Nephron (organoid): ENCODE measurements around the gene AFTPH.

Experiments used
- H3K27ac Mint-ChIP-seq, 3 experiments: 2 replicates each; pipeline ENCODE4 v1.8.0; 2020; ENCODE audit warnings: mixed read lengths in 3 of 3, mild to moderate bottlenecking in 2 of 3, moderate library complexity in 1 of 3
- H3K27me3 Mint-ChIP-seq: 2 replicates; pipeline ENCODE4 v1.8.0; 2021; ENCODE audit warnings: low read depth, mild to moderate bottlenecking, moderate library complexity, mixed read lengths
- H3K36me3 Mint-ChIP-seq: 2 replicates; pipeline ENCODE4 v1.8.0; 2020; ENCODE audit warnings: low read depth, mixed read lengths
- H3K4me1 Mint-ChIP-seq: 2 replicates; pipeline ENCODE4 v1.8.0; 2020; ENCODE audit warnings: mixed read lengths
- H3K4me3 Mint-ChIP-seq, 3 experiments: 2 replicates each; pipeline ENCODE4 v1.8.0; 2020; ENCODE audit warnings: mild to moderate bottlenecking in 3 of 3, mixed read lengths in 3 of 3, moderate library complexity in 2 of 3
- H3K9me3 Mint-ChIP-seq: 2 replicates; pipeline ENCODE4 v1.8.0; 2020; ENCODE audit warnings: mixed read lengths
- CTCF ChIP-seq, 3 experiments: fragments of 200-600 bp; sonication (generic); IDR thresholded peaks; one replicate each; pipeline ENCODE4 v1.5.0; 2021; ENCODE audit warnings: antibody characterized with exemption in 3 of 3; ENCODE audit not compliant: unreplicated experiment in 3 of 3

Gene AFTPH

GRCh38 chr2:64502860-64503259 lies 21.3 kb upstream of the AFTPH start:
- H3K9me3 Mint-ChIP-seq = no peaks in the 10 kb centered on the region
- no peaks in the 10 kb centered on the region for H3K36me3 Mint-ChIP-seq
- no peak overlapping the region for H3K27ac Mint-ChIP-seq
- peaks cover 8% of the 10 kb centered on the region for H3K27me3 Mint-ChIP-seq
- H3K4me1 Mint-ChIP-seq = no peaks in the 10 kb centered on the region
- H3K4me3 Mint-ChIP-seq = no peak overlapping the region
- no peak for TF ChIP-seq CTCF (IDR thresholded peaks at IDR 0.05; ENCODE audit: unreplicated experiment in 3 of 3)

GRCh38 chr2:64504774-64505720 lies 19.1 kb upstream of the AFTPH start:
- no peak for TF ChIP-seq CTCF (IDR thresholded peaks at IDR 0.05; ENCODE audit: unreplicated experiment in 3 of 3)
- H3K9me3 Mint-ChIP-seq = no peaks in the 10 kb centered on the region

GRCh38 chr2:64506686-64507085 lies 17.4 kb upstream of the AFTPH start:
- no peak for TF ChIP-seq CTCF (IDR thresholded peaks at IDR 0.05; ENCODE audit: unreplicated experiment in 3 of 3)
- no peaks in the 10 kb centered on the region for H3K36me3 Mint-ChIP-seq
- H3K4me3 Mint-ChIP-seq = no peak overlapping the region
- H3K9me3 Mint-ChIP-seq = no peaks in the 10 kb centered on the region
- no peak overlapping the region for H3K27ac Mint-ChIP-seq
- peaks cover 5% of the 10 kb centered on the region for H3K27me3 Mint-ChIP-seq
- no peaks in the 10 kb centered on the region for H3K4me1 Mint-ChIP-seq

More at GRCh38 chr2:64504774-64505720, 19.1 kb upstream of the AFTPH start:
- H3K4me3 Mint-ChIP-seq = no peak overlapping the region
- no peaks in the 10 kb centered on the region for H3K36me3 Mint-ChIP-seq
- no peak overlapping the region for H3K27ac Mint-ChIP-seq
- H3K27me3 Mint-ChIP-seq = peaks cover 5% of the 10 kb centered on the region
- no peaks in the 10 kb centered on the region for H3K4me1 Mint-ChIP-seq

- peaks cover 19% of the 10 kb centered on the region for H3K27me3 Mint-ChIP-seq
- no peak overlapping the region for H3K27ac Mint-ChIP-seq
- H3K36me3 Mint-ChIP-seq = no peaks in the 10 kb centered on the region
- no peak overlapping the region for H3K4me3 Mint-ChIP-seq
- no peak for TF ChIP-seq CTCF (IDR thresholded peaks at IDR 0.05; ENCODE audit: unreplicated experiment in 3 of 3)
- no peaks in the 10 kb centered on the region for H3K4me1 Mint-ChIP-seq
- H3K9me3 Mint-ChIP-seq = peaks cover 5% of the 10 kb centered on the region
Measured at GRCh38 chr2:64514008-64514407, 10.1 kb upstream of the AFTPH start.

- no peaks in the 10 kb centered on the region for H3K4me1 Mint-ChIP-seq
- no peaks in the 10 kb centered on the region for H3K36me3 Mint-ChIP-seq
- H3K9me3 Mint-ChIP-seq = peaks cover 5% of the 10 kb centered on the region
- H3K27me3 Mint-ChIP-seq = peaks cover 19% of the 10 kb centered on the region
- TF ChIP-seq CTCF (IDR thresholded peaks at IDR 0.05; ENCODE audit: unreplicated experiment in 3 of 3) = no peak
- H3K4me3 Mint-ChIP-seq = no peak overlapping the region
- no peak overlapping the region for H3K27ac Mint-ChIP-seq
Measured at GRCh38 chr2:64515086-64515485, 9.0 kb upstream of the AFTPH start.
